GM18505 (cell line): ENCODE results near the gene ZG16.

Source experiments
- ATAC-seq: cut with Tn5 transposase; IDR thresholded peaks from one replicate; pipeline ENCODE4 v1.9.1; 2021; ENCODE audit not compliant: unreplicated experiment
- POLR2A ChIP-seq: IDR thresholded peaks from 4 replicates; pipeline ENCODE4 v1.6.1; 2011; ENCODE audit warnings: borderline replicate concordance; ENCODE audit not compliant: insufficient read depth, insufficient read length; ENCODE audit errors: extremely low read depth

ZG16 gene

GRCh38 chr16:29806641-29807425 lies 28.8 kb downstream of the ZG16 start:
- peak; percentile 31 for TF ChIP-seq POLR2A
- ATAC-seq, result no peak

- TF ChIP-seq POLR2A, result peak; percentile 51
- no peak for ATAC-seq
These were observed 29.6 kb downstream of the ZG16 start for GRCh38 chr16:29807426-29808218.

- TF ChIP-seq POLR2A, result no peak
- ATAC-seq, result no peak
These were observed 30.3 kb downstream of the ZG16 start for GRCh38 chr16:29808219-29808900.

- no peak for TF ChIP-seq POLR2A
- no peak for ATAC-seq
These were observed 31.1 kb downstream of the ZG16 start for GRCh38 chr16:29809031-29809747.

GRCh38 chr16:29809850-29810698 lies 32.0 kb downstream of the ZG16 start:
- ATAC-seq, result no peak
- no peak for TF ChIP-seq POLR2A

- no peak for TF ChIP-seq POLR2A
- ATAC-seq, result no peak
These were observed 32.7 kb downstream of the ZG16 start for GRCh38 chr16:29810699-29811169.

- peak; percentile 50 for TF ChIP-seq POLR2A
- no peak for ATAC-seq
These were observed 33.3 kb downstream of the ZG16 start for GRCh38 chr16:29811170-29811895.

- TF ChIP-seq POLR2A, result no peak
- no peak for ATAC-seq
These were observed 34.0 kb downstream of the ZG16 start, which contains the start of gene PRRT2 for GRCh38 chr16:29811896-29812665. Gene PRRT2 (plus strand): TSS chr16:29812193. CDS start chr16:29813055, 862 bp downstream.

GRCh38 chr16:29812754-29813643 lies 34.9 kb downstream of the ZG16 start:
- no peak for TF ChIP-seq POLR2A
- ATAC-seq, result no peak
